ENCODE results near the gene ACAA2. TPM values are rescaled to one million over a fixed set of nuclear protein-coding genes. Genes with fewer than 3 reads are reported as not detected.

ACAA2 gene
- total and polyA plus RNA-seq, 2 experiments from 2014 or later, result 91.1 to 126 TPM

GRCh38 chr18:49847524-49847923, 34.2 kb upstream of the ACAA2 start:
- no peaks in the 10 kb centered on the region for H3K79me2 ChIP-seq (replicated peaks; ENCODE audit: insufficient read depth)
- TF ChIP-seq EZH2phosphoT487 (IDR thresholded peaks at IDR 0.05; ENCODE audit: unreplicated experiment) (no peak), STAT1 (IDR thresholded peaks at IDR 0.05; ENCODE audit: unreplicated experiment) (no peak), POLR2AphosphoS5 (IDR thresholded peaks at IDR 0.05; ENCODE audit: low read depth) (no peak), CTCF (conservative IDR thresholded peaks at IDR 0.05; ENCODE audit: low read depth in 2 of 2) (no peak), EZH2 (IDR thresholded peaks at IDR 0.05; ENCODE audit: low read depth, unreplicated experiment) (no peak), ZNF462 (CRISPR knock-in tag; IDR thresholded peaks at IDR 0.05) (no peak), JUNB (IDR thresholded peaks at IDR 0.05; ENCODE audit: unreplicated experiment) (no peak), REST (IDR thresholded peaks at IDR 0.05; ENCODE audit: unreplicated experiment) (no peak), NANOG (IDR thresholded peaks at IDR 0.05; ENCODE audit: borderline replicate concordance) (no peak), CREB1 (CRISPR knock-in tag; IDR thresholded peaks at IDR 0.05; ENCODE audit: low read depth) (no peak), ZNF114 (CRISPR knock-in tag; IDR thresholded peaks at IDR 0.05) (no peak), ZNF331 (CRISPR knock-in tag; IDR thresholded peaks at IDR 0.05; ENCODE audit: low read depth) (no peak), ETS1 (IDR thresholded peaks at IDR 0.05) (no peak)
- Mint-ChIP-seq H3K4me3 (no peak overlapping the region), H3K4me1 (peaks cover 35% of the 10 kb centered on the region), H3K36me3 (ENCODE audit: low read depth) (no peaks in the 10 kb centered on the region; the same call in 2 of the 3 replicates), H3K27ac (0 out of 2 replicates have a peak overlapping the region, but pooled peaks have one; percentile 34), H3K27me3 (ENCODE audit: insufficient read depth, low read depth, poor library complexity) (peaks cover 6% of the 10 kb centered on the region), H3K9me3 (no peaks in the 10 kb centered on the region)
- H3K9me2 ChIP-seq (ENCODE audit: insufficient read depth), result no peaks in the 10 kb centered on the region
- H3K4me3 ChIP-seq, result no peak overlapping the region
- DNase-seq (ENCODE audit: low spot score) (no peak), ATAC-seq (no peak)
- no peaks in the 10 kb centered on the region for H3F3A ChIP-seq (replicated peaks; ENCODE audit: low read depth)
- no peaks in the 10 kb centered on the region for H4K20me1 ChIP-seq (replicated peaks; ENCODE audit: insufficient read depth)
- H2AFZ ChIP-seq, result no peak overlapping the region
- no peaks in the 10 kb centered on the region for H3K36me3 ChIP-seq (ENCODE audit: insufficient read depth)
- no peaks in the 10 kb centered on the region for H3K27me3 ChIP-seq (ENCODE audit: insufficient read depth)
- H3K4me1 ChIP-seq (ENCODE audit: insufficient read depth), result no peaks in the 10 kb centered on the region
- H3K4me2 ChIP-seq, result no peak overlapping the region
- no peak overlapping the region for H3K27ac ChIP-seq (ENCODE audit: low read depth)

Measured in GM23338 (cell line).